DOHH2 (cell line): ENCODE measurements around the gene GPR161.
"Not testable (repeated sequence)": the region's sequence is repeated elsewhere in the genome, so short reads cannot be mapped to it uniquely, and the experiment has no call there.

ENCODE experiments used
- EZH2phosphoT487 ChIP-seq: fragments of 200-600 bp; sonication (generic); IDR thresholded peaks from 2 replicates; pipeline ENCODE4 v1.6.1; 2017; ENCODE audit warnings: borderline replicate concordance, mild to moderate bottlenecking, antibody characterized with exemption, low read length, moderate library complexity, mixed read lengths
- TF ChIP-seq, protein P1 (sequence below): fragments of 200-600 bp; sonication (generic); IDR thresholded peaks from one replicate; pipeline ENCODE4 v1.5.1; 2014; ENCODE audit warnings: antibody characterized with exemption, mild to moderate bottlenecking, low read depth, low read length; ENCODE audit not compliant: poor library complexity, severe bottlenecking

GRCh38 chr1:168181063-168181720, 44.5 kb upstream of the GPR161 start:
- TF ChIP-seq, protein P1, sequence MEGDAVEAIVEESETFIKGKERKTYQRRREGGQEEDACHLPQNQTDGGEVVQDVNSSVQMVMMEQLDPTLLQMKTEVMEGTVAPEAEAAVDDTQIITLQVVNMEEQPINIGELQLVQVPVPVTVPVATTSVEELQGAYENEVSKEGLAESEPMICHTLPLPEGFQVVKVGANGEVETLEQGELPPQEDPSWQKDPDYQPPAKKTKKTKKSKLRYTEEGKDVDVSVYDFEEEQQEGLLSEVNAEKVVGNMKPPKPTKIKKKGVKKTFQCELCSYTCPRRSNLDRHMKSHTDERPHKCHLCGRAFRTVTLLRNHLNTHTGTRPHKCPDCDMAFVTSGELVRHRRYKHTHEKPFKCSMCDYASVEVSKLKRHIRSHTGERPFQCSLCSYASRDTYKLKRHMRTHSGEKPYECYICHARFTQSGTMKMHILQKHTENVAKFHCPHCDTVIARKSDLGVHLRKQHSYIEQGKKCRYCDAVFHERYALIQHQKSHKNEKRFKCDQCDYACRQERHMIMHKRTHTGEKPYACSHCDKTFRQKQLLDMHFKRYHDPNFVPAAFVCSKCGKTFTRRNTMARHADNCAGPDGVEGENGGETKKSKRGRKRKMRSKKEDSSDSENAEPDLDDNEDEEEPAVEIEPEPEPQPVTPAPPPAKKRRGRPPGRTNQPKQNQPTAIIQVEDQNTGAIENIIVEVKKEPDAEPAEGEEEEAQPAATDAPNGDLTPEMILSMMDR = not testable (repeated sequence)
- TF ChIP-seq EZH2phosphoT487 = not testable (repeated sequence)
